Heart left ventricle (tissue), 13 donors: ENCODE measurements around the gene MYCT1.

ENCODE experiments used
- POLR2A ChIP-seq, 2 donors: fragments of 450-650 bp; IDR thresholded peaks; one replicate each; pipeline ENCODE4 v1.6.1; 2017; ENCODE audit warnings: antibody characterized with exemption in 2 of 2, mild to moderate bottlenecking in 2 of 2, moderate library complexity in 2 of 2
- TF ChIP-seq, protein P1 (sequence below), 12 donors: fragments of 200-600 bp; sonication (generic) in 4 of 12; IDR thresholded peaks; one replicate each; pipeline versions ENCODE4 v1.5.0 to v1.8.0; 2018 to 2022; ENCODE audit warnings: antibody characterized with exemption in 12 of 12, mild to moderate bottlenecking in 5 of 12
- donor health status: ischemic (EF 13 %, LVEDD 7.1; RV severe dilation, severe dysfunction).
- donor health status: DM: no; HTN: yes; CAD: no.
- donor health status: DM: no; HTN: no; CAD: no.
- donor health status: ischemic (EF 25% LVEDD 6.9; RV normal size, moderate dysfunction).
- donor health status: ischemic (EF 25% LVEDD 5.7; RV mildly dilated, moderate dysfunction).
- donor health status: ischemic (EF 35%, LVEDD 5.7; RV mildly dilated, moderate dysfunction).
- donor health status: nonischemic (EF 11% LVEDD 7.7; RV severe dilation, severe dysfunction).
- donor health status: DM: yes; HTN: yes; CAD: no.
- donor health status: PGD.
- donor health status: ischemic (EF 29% LVEDD 5.4; RV normal size, mild dysfunction).
- donor health status: nonischemic (EF 23%, LVEDD 6.1; RV moderate dilation, normal function).

- TF ChIP-seq, protein P1, sequence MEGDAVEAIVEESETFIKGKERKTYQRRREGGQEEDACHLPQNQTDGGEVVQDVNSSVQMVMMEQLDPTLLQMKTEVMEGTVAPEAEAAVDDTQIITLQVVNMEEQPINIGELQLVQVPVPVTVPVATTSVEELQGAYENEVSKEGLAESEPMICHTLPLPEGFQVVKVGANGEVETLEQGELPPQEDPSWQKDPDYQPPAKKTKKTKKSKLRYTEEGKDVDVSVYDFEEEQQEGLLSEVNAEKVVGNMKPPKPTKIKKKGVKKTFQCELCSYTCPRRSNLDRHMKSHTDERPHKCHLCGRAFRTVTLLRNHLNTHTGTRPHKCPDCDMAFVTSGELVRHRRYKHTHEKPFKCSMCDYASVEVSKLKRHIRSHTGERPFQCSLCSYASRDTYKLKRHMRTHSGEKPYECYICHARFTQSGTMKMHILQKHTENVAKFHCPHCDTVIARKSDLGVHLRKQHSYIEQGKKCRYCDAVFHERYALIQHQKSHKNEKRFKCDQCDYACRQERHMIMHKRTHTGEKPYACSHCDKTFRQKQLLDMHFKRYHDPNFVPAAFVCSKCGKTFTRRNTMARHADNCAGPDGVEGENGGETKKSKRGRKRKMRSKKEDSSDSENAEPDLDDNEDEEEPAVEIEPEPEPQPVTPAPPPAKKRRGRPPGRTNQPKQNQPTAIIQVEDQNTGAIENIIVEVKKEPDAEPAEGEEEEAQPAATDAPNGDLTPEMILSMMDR (IDR thresholded peaks at IDR 0.05), result no peak
- TF ChIP-seq POLR2A (IDR thresholded peaks at IDR 0.05), result no peak
Observed at GRCh38 chr6:152721956-152722355, 24.3 kb downstream of the MYCT1 start.
